ENCODE measurements around the gene PDF.

The PDF gene

DNA sequence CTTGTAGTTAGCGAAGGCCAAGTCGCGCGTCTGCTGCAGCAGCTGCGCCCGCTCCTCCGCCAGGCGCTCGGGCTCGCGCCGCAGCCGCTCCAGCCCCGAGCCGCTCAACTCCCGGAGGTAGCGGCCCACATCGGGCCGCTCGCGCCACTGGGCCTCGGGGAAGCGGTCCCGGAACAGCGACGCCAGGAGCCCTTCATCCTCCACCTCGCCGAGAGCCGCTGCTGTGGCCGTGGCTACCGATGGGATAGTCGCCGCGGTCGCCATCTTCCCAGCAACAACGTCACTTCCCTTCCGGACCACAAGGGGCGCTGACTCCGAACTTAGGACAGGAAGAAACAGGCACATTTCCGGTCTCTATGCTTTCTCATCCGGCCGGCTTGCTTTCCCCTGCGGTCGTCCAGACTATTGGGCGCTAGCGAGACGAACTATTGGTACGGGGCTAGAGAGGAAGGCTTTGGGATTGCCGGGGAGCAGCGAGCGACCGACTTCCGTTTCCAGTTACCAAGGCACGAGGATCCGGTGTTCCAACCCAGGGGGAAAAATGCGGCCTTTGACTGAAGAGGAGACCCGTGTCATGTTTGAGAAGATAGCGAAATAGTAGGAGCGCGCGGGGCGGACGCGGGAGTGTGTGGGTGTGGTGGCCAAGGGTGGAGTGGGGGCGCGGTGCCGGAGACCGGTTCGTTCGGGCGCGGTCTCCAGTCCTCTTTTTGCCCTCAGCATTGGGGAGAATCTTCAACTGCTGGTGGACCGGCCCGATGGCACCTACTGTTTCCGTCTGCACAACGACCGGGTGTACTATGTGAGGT lies 9.1 kb upstream of the PDF start, which contains the start of the genes COG8 and NIP7:
TSS of gene COG8 (minus strand) at position 276 of the 806 bp plus-strand sequence. CDS start at position 264, 12 bp downstream.
TSS of gene NIP7 (plus strand) at position 484 of the 806 bp plus-strand sequence. CDS start at position 542, 58 bp downstream.
- DNase-seq (ENCODE audit: low spot score) = peak; percentile 96

DNA sequence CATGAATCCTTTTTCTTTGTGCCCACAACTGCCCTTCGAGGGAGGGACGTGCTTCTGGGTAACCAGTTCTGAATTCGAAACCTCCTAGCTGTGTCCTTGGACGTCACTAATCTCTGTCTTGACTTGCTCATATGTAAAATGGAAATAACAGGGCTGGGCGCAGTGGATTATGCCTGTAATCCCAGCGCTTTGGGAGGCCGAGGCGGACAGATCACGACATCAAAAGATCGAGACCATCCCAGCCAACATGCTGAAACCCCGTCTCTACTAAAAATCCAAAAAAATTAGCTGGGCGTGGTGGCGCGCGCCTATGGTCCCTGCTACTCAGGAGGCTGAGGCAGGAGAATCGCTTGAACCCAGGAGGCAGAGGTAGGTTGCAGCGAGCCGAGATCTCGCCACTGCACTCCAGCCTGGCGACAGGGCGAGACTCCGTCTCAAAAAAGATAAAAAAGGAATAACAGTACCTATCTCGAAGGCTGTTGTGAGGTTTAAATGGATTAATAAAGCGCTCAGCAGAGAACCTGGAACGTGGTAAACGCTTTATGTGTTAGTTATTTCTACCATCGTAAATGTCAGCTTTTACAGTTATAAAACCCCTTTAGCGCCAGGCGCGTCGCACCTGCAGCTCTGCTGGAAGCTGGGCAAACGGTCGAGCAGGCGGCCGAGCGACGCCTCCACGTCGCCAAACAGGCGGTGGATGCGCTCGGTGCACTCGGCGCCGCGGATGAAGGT lies 8.3 kb upstream of the PDF start:
- no peak for DNase-seq (ENCODE audit: low spot score)

DNA sequence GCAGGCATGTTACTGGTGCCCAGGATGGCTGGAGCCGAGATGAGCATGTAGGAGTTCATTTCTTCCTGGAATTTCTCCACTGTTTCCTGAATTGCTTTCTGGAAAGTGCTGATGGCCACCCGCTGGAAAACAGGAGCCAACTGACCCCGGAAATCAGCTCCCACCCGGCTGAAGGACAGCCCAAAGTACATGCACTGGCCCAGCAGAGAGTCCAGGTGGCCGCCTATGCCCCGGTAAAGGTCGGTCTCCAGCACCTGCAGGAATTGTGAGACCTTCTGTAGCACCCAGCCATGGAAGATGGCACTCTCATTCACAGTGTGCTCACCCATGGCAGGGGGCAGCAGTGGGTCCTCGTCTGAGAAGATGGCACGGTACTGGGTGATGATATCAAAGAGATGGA lies 4.3 kb upstream of the PDF start:
- DNase-seq (ENCODE audit: low spot score) = no peak

DNA sequence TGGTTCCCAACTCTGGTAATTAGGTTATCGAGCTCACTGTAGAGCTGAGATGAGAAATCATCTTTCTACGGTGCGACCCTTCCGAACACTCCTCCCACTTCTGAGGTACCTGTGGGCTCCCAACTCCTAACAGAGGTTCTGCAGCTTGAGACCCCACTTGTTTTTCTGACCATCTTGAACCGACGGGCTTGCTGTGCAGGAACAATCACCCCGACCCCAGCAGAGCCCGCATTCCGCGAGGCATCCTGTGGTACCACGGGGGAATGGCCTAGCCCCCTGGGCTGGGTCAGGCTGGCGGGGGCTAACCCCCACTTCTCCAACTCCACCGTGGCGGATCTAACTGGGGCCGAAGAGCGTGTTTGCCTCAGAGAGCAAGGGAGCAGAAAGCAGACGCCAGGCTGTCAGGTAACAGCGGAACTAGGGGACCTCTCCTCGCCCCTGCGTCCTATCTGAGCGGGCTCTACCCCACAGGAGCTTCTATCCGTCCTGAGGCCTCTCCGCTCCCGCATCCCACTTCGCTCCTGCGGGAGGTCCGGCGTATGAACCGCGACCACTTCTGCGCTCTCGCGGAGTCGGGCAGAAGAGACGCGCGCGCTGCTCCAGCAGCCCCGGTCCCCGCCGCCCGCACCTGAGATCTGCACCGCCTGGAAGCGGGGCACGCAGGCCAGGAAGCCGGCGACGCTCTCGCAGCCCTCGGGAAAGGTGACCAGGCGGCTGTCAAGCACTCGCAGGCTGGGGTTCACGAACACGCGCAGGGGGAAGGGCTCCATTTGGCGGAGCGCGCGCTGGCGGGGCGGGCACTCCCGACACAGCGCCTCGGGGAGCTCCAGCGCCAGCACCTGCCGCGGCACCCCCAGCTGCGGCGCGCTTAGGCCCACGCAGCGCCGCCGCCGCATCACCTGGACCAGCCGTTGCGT lies 761 bp downstream of the PDF start:
- no peak for DNase-seq (ENCODE audit: low spot score)

DNA sequence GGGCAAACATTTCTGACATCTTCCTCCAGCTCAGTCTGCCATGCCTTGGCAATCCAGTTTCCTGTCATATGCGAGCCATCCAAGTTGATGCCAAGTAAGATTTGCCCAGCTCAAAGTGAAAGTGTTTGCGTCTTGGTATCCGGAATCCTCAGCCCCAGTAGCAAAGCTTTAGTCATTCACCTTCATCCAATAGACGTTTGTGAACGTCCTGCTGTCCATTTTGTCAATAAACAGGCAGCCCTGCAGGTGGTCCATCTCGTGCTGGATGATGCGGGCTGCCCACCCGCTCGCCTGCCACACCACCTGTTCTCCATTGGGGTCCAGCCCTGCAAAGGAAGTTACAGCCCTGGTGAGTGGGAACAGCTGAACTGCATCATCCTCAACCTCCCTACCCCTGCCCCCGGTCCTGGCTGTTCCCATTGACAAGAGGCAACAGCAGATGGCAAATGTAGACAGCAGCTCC lies 1.5 kb downstream of the PDF start:
- no peak for DNase-seq (ENCODE audit: low spot score)

DNA sequence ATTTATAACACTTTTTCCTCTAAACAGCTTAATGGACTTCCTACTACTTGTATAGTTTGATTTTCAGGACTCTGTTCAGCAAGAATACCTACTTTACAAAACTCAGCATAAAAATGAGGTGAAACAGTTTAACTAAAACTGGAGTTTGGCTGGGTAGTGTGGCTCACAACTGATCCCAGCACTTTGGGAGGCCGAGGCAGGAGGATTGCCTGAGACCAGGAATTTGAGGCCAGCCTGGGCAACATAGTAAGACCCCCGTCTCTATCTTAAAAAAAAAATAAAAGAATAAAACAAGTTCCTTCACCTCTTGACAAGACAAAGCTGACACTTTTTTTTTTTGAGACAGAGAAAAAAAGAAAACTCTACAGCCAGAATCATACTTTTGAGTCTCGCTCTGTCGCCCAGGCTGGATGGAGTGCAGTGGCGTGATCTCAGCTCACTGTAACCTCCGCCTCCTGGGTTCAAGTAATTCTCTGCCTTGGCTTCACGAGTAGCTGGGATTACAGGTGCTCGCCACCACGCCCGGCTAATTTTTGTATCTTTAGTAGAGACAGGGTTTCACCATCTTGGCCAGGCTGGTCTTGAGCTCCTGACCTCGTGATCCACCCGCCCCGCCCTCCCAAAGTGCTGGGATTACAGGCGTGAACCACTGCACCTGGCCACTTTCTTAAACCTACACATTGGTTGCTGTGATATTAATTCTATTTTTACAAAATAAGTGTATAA lies 2.6 kb downstream of the PDF start:
- no peak for DNase-seq (ENCODE audit: low spot score)

DNA sequence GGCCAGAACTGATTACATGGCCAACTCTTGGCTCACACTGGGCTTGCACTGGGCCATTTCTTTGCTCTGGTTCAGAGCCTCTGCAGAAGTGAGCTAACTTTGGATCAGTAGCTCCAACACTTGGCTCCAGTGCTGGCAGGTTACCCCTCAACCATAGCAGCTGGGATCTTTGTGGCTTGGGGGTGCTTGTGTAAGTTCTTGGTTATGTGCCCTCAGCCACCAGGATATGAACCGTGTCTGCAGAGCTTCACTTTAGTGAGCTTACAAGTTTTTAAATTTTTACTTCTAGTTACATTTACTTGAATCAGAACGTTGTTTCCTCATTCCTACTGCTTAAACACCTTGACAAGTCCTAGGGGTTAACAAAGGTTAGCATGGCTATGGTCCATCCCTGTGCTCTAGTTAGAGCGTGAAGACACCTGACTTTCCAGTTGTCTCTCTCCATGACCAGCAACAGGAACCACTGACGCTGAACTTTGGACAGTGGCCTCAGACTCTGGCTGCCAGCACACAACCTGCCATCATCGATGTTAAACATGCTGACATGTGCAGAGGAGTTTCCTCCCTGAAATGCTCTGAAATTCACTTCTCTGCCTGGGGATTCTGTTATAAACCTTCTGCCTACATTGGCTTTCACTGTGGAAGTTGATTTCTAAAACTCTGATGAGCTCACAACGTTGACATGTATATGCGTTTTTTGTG lies 4.1 kb downstream of the PDF start:
- DNase-seq (ENCODE audit: low spot score) = no peak

DNA sequence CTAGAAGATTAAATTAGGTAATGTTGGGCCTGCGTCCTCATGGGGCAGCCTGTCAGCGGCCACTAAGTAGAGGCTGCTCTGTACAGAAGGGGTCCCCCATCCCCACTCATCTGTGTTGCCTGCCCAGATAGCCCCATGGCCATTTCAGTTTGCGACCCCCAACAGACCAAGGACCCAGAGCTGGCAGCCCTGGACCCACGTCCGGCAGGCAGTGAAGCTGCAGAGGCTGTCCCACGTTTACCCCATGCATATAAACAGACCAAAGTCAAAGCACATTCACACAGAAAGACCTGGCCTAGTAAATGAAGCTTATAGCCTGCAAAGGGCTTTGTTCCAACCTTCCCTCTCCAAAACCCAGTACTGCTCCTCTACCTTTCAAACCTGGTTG lies 4.6 kb downstream of the PDF start:
- no peak for DNase-seq (ENCODE audit: low spot score)

DNA sequence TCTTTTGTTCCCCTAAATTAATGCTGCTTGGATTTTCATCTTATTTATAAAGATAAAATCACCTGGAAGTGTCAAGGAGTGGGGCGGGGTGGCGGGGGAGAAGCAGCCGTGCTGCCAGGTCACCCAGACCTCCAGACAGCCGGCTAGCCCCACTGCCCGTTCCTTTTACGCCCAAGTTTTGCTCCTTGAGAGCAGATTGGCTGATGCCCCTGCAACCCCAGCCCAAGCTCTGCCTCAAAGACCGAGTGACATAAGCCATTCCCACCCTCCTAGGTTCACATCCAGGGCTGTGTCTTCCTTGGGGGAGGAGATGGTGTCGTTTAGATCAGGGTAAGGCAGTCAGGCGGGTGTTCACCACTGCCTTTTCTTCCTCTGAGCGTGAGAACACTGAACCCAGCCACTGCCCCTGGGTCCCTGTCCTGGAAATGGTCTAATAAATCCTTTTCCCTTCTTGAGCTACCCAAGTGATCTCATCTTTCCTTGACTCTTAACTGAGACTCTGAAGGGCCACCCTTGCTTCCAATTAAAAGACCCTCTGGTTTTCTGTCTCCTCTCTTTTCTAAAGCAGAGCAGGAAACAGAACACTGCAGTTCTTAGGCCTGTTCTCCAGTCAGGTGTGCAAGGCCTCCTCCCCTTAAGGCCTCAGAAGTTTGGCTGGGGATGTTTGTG lies 5.7 kb downstream of the PDF start:
- DNase-seq (ENCODE audit: low spot score) = no peak

DNA sequence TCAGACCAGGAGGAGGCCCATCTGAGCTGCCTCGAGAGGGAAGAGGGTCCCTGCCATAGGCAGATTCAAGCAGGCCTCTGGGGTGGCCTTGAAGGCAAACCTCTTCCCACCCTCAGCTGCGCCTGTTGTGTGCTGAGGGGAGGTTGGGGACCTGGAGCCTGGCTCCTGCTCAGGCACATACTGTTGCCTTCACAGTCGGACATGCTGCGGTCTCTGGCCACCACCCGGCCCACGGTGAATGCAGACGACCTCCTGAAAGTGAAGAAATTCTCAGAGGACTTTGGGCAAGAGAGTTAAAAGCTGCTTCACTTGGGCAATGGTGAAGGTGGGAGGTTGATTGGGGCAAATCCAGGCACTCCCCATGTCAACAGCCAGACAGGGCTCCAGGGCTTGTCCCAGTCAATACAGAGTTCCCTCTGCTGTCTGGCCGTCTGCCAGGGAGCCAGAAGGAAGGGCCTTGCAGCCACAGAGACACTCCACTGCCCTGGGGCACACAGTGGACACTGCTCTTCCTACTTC lies 6.3 kb downstream of the PDF start:
- no peak for DNase-seq (ENCODE audit: low spot score)

DNA sequence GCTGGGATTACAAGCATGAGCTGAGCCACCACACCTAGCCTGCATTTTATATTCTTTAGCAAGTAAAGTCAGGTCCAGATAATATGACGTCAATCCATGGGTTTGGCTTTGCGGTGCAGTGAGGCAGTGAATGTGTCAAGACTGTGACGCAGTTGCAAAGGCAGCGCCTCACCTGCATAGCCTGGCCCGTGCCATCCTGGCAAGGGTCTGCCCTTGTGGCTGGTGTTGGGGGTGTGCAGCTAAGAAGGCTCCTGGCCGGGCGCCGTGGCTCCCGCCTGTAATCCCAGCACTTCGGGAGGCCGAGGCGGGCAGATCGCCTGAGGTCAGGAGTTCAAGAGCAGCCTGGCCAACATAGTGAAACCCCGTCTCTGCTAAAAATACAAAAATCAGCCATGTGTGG lies 7.0 kb downstream of the PDF start:
- DNase-seq (ENCODE audit: low spot score) = no peak

DNA sequence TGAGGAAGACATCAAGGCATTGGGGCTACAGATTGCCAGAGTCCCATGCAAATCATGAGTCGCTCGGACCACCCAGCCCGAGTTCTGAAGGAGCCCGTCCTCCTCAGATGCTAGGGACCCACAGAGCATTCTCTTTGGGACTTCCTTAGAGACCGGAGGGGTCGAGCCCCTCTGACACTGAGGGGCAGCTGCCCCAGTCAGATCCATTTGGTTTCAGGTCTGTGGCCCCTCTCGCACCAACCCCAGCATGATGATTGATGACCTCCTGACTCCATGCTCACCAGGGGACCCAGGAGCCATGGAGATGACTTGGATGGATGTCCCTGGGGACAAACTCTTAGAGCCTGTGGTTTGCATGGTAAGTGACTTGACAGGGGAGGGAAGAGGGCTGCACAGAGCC lies 8.0 kb downstream of the PDF start:
- no peak for DNase-seq (ENCODE audit: low spot score)

DNA sequence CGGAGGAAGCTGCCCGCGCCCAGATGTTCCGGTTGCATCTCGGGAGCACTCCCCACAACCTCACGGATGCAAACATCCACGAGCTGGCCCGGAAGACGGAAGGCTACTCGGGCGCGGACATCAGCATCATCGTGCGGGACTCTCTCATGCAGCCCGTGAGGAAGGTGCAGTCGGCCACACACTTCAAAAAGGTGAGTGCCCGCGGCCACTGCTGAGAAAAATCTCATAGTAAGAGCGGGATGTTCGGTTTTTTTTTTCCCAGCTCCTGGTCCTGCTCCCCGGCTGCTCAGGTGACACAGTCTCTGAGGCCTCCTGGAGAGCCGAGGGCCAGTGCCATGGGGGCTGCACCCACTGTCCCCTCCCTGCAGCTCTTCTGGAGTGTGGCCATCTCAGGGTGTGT lies 9.3 kb downstream of the PDF start:
- no peak for DNase-seq (ENCODE audit: low spot score)

DNA sequence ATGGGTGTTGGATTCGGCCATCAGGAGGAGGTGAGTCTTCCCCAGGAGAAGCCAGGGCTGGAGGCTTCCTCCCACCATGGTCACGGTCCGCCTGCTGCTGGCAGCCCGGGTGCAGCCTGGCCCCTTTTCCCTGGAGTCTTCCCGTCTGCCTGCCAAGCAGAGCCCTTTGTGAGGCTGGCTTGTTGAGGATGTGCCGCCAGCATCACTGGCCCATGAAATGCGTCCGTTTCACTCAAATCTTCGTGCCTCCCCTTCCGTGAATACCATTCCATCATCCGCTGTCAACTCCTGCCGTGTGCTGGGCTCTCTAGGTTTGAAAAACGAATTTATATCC lies 9.7 kb downstream of the PDF start:
- DNase-seq (ENCODE audit: low spot score) = no peak

DNA sequence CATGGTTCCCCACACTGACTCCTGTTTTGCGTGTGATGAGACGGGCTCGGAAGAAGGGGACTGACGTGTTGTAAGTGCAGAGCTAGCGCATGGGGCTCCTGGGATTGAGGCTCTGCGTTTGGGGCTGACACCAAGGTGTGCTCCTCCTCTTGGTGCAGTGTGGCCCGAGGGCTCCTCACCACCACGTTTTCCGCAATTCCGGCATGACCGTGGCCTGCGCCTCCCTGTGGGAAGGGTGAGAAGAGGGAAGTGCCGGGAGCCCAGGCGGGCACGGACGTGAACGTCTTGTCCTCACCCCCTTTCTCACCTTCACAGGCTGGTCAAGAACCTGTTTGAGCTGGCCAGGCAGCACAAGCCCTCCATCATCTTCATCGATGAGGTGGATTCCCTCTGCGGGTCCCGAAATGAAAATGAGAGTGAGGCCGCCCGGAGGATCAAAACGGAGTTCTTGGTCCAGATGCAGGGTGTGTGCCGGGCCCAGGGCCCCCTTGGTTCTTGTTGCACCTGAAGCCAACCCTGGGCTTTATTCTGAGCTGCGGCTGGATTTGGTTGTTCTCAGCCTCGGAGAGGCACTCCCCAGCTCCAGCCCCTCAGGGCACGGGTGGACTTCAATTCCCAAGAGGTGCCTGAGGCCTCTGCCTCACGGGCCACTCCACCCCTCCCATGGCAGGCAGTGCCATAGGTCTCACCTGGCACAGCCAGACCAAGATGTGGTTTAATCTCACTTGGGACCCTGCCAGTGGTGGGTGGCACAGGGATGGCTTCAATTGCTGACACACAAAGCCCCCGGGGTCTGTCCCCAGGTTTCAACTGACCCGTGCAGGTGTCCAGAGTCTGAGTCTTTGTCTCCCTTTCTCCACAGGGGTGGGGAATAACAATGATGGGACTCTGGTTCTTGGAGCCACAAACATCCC lies 10.3 kb downstream of the PDF start:
- DNase-seq (ENCODE audit: low spot score) = no peak

DNA sequence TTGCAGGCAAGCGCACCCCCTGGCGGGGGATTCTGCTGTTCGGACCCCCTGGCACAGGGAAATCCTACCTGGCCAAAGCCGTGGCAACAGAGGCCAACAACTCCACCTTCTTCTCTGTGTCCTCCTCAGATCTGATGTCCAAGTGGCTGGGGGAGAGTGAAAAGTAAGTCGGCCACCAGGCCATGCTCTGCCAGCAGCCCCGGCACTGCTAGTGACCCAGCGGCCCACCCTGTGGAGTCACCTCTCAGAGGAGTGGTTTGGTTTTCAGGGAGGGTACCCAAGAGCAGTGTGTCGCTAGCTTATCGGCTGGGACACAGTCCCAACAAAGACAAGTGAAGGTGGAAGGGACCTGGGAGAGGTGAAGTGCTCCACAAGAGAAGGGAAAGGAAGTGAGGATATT lies 11.0 kb downstream of the PDF start:
- no peak for DNase-seq (ENCODE audit: low spot score)

DNA sequence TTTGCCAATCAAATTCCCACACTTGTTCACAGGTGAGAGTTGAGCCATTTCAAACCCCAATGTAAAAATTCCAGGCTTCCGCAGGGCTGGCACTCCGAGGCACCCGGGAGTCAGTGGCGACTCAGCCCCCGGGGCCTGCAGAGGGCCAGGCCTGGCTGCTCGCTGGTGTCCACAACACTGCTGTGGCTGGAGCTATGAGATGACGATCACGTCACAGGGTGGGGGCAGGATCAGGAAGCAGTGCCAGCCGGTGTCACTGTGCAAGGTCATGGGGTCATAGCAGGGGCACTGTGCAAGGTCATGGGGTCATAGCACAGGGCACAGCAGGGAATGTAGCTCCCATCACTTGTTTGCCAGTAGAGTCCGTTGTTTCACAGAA lies 11.5 kb downstream of the PDF start:
- no peak for DNase-seq (ENCODE audit: low spot score)

DNA sequence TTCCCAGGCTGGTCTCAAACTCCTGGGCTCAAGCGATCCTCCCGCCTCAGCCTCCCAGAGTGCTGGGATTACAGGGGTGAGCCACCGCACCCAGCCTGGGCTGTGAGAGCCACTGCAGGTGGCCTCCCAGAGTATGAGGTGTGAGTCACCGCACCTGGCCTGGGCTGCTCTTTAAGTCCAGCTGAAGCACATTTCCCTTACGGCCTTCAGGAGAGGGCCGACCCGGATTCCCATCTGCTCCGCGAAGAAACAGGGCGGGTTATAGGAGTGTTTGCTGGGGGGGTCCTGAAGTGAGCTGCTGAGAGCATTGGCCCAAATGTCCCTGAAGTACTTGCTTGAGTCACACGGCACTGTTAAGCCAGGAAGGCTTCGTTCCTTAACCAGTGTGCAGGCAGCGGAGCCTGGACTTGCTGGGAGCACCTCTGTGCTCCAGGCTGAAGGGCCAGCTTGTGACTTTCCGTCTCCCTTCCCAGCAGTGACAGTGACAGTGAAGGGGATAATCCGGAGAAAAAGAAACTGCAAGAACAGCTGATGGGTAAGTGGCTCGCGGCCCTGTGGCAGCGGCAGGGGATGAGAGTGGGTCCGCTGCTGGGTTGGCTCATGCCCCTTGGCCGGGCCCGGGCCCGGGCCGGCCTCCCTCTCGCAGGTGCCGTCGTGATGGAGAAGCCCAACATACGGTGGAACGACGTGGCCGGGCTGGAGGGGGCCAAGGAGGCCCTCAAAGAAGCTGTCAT lies 12.0 kb downstream of the PDF start:
- no peak for DNase-seq (ENCODE audit: low spot score)
